Upper lobe of left lung (tissue), 6 donors: ENCODE results near the gene OPCML. TPM values are rescaled to one million over a fixed set of nuclear protein-coding genes. Genes with fewer than 3 reads are reported as not detected.

Experiments used
- ATAC-seq, 2 donors: fragments of 200-7000 bp; cut with Tn5 transposase; one replicate each; pipeline ENCODE4 v1.9.1; 2022; ENCODE audit warnings: mild to moderate bottlenecking in 2 of 2, moderate library complexity in 2 of 2; ENCODE audit not compliant: low FRiP score in 2 of 2
- DNase-seq, 2 donors: peaks; one replicate each; pipeline ENCODE4 v3.0.0-alpha.2; 2019 to 2020
- H3K27ac ChIP-seq, 4 donors: fragments of 200-600 bp; sonication (generic); one replicate each; pipeline ENCODE4 v1.5.1; 2016 to 2019
- H3K27me3 ChIP-seq, 4 donors: fragments of 200-600 bp; sonication (generic); one replicate each; pipeline ENCODE4 v1.5.1; 2017 to 2019
- H3K36me3 ChIP-seq, 4 donors: fragments of 200-600 bp; sonication (generic); one replicate each; pipeline ENCODE4 v1.5.1; 2016 to 2019
- H3K4me1 ChIP-seq, 4 donors: fragments of 200-600 bp; sonication (generic); one replicate each; pipeline ENCODE4 v1.5.1; 2018 to 2019
- H3K4me3 ChIP-seq, 4 donors: fragments of 200-600 bp; sonication (generic); one replicate each; pipeline ENCODE4 v1.5.1; 2017 to 2019; ENCODE audit warnings: mild to moderate bottlenecking in 2 of 4, moderate library complexity in 1 of 4
- H3K9me3 ChIP-seq, 4 donors: fragments of 200-600 bp; sonication (generic); one replicate each; pipeline ENCODE4 v1.5.1; 2018 to 2019
- CTCF ChIP-seq, 6 experiments: fragments of 450-650 bp in 4 of 6; fragments of 200-600 bp in 2 of 6; sonication (generic) in 2 of 6; IDR thresholded peaks; one replicate each; pipeline ENCODE4 v1.5.1; 2016 to 2019; ENCODE audit warnings: antibody characterized with exemption in 6 of 6
- EP300 ChIP-seq, 4 donors: sonication (generic); formaldehyde crosslinking; IDR thresholded peaks; one replicate each; pipeline ENCODE4 v1.5.1; 2017; ENCODE audit warnings: antibody characterized with exemption in 4 of 4, control low read depth in 2 of 4
- POLR2A ChIP-seq, 4 donors: fragments of 450-650 bp; IDR thresholded peaks; one replicate each; pipeline ENCODE4 v1.5.1; 2016 to 2017; ENCODE audit warnings: antibody characterized with exemption in 4 of 4, mild to moderate bottlenecking in 2 of 4
- POLR2AphosphoS5 ChIP-seq, 2 donors: sonication (generic); formaldehyde crosslinking; IDR thresholded peaks; one replicate each; pipeline ENCODE4 v1.5.1; 2017; ENCODE audit warnings: antibody characterized with exemption in 2 of 2
- WGBS, 2 donors: methylation state at CpG; one replicate each; pipeline ENCODE4 v1.1.5; 2017 to 2018; 5-methylcytosine and 5-hydroxymethylcytosine counted together
- total RNA-seq, 6 donors: library from RNA; depleted of rRNA in 4 of 6; stranded (reverse); fragments of >200 nt in 4 of 6; gene quantifications; one replicate each; pipeline versions ENCODE4 v1.1.0 to v1.2.1, GENCODE V29; 2016 to 2021
- donor health status: DM: no; HTN: no; CAD: no; lungs with moderate emphysema.
- donor health status: DM: no; HTN: yes; CAD: no; lungs with severe emphysema.

OPCML gene
- total RNA-seq, 6 donors from 2014 or later = 0.10 TPM; not detected in 5

- no peak for ATAC-seq
Measured at GRCh38 chr11:133381761-133382130, 150.6 kb downstream of the OPCML start.

DNA sequence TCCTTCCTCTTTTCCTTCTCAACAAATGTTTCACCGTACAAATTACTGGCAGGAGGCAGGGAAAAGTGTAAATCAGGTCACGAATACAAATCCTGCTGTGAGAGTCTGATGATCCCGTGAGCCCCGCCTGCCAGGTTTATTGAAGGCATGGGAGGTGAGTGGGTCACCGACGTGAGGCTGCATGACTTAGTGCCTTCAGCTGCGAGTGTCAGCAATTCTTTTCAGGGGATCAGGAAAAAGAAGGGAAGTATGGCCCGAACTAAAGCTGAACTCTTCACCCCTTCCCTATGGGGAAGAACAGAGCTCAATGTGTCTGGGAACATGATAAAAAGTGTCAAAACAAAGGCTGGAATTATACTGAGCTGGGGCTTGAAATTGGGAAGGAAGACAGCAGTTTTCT is 166.2 kb downstream of the OPCML start:
- H3K27me3 ChIP-seq = no peaks in the 10 kb centered on the region
- H3K27ac ChIP-seq = no peak overlapping the region
- TF ChIP-seq POLR2AphosphoS5 (IDR thresholded peaks at IDR 0.05) (no peak), CTCF (IDR thresholded peaks at IDR 0.05) (no peak), EP300 (IDR thresholded peaks at IDR 0.05) (no peak)
- no peaks in the 10 kb centered on the region for H3K4me1 ChIP-seq
- WGBS, 2 donors = 41 to 42% methylated on average over 8 of the region's 8 CpGs
- H3K36me3 ChIP-seq = no peaks in the 10 kb centered on the region
- ATAC-seq (no peak), DNase-seq (no peak)
- no peak overlapping the region for H3K4me3 ChIP-seq
- H3K9me3 ChIP-seq = no peaks in the 10 kb centered on the region

More at GRCh38 chr11:133381761-133382130, 150.6 kb downstream of the OPCML start:
- Histone ChIP-seq H3K36me3 (no peaks in the 10 kb centered on the region), H3K9me3 (no peaks in the 10 kb centered on the region), H3K4me1 (peaks cover 0 to 5% (median 0%) of the 10 kb centered on the region in 4 donors), H3K27me3 (no peaks in the 10 kb centered on the region), H3K27ac (no peak overlapping the region), H3K4me3 (no peak overlapping the region)
- no peak for DNase-seq
- TF ChIP-seq POLR2AphosphoS5 (IDR thresholded peaks at IDR 0.05) (no peak), EP300 (IDR thresholded peaks at IDR 0.05) (no peak), POLR2A (IDR thresholded peaks at IDR 0.05) (no peak), CTCF (IDR thresholded peaks at IDR 0.05) (no peak)
- WGBS, 2 donors = 68 to 82% methylated on average over 3 of the region's 3 CpGs

DNA sequence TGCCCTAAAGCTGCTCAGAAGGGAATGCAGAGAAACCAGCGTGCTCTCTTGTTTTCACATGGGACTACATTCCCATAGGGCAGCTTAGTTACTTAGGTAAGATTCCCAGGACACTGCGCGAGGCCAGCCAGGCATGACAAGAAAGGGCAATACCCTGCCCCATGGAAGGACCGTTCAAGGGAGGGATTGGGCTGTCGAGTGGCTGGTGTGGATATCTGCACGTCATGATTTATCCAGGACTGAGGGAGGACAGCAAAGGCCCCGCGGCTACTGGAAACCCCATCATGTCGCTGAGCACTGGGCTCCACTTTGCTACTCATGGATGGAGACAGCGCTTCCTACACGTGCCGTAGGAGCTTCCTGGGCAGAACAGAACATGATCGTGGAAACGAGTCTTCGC is 169.4 kb downstream of the OPCML start:
- H3K4me1 ChIP-seq = no peaks in the 10 kb centered on the region
- ATAC-seq (no peak), DNase-seq (no peak)
- no peaks in the 10 kb centered on the region for H3K27me3 ChIP-seq
- H3K36me3 ChIP-seq = no peaks in the 10 kb centered on the region
- 89 to 94% methylated on average over 15 of the region's 15 CpGs for WGBS, 2 donors
- H3K4me3 ChIP-seq = no peak overlapping the region
- no peaks in the 10 kb centered on the region for H3K9me3 ChIP-seq
- H3K27ac ChIP-seq = no peak overlapping the region
- TF ChIP-seq CTCF (IDR thresholded peaks at IDR 0.05) (no peak), EP300 (IDR thresholded peaks at IDR 0.05) (no peak), POLR2A (IDR thresholded peaks at IDR 0.05) (no peak), POLR2AphosphoS5 (IDR thresholded peaks at IDR 0.05) (no peak)

GRCh38 chr11:133362156-133362555 is 170.1 kb downstream of the OPCML start:
- Histone ChIP-seq H3K27me3 (no peaks in the 10 kb centered on the region), H3K36me3 (no peaks in the 10 kb centered on the region), H3K9me3 (no peaks in the 10 kb centered on the region), H3K27ac (no peak overlapping the region), H3K4me3 (no peak overlapping the region), H3K4me1 (no peaks in the 10 kb centered on the region)
- ATAC-seq (no peak), DNase-seq (peak in 1 of 2 donors; percentile 59)
- WGBS, 2 donors = 87 to 89% methylated on average over 12 to 15 of the region's 15 CpGs
- TF ChIP-seq POLR2A (IDR thresholded peaks at IDR 0.05) (no peak), CTCF (IDR thresholded peaks at IDR 0.05) (no peak), POLR2AphosphoS5 (IDR thresholded peaks at IDR 0.05) (no peak), EP300 (IDR thresholded peaks at IDR 0.05) (no peak)

- 97 to 100% methylated on average over 2 to 21 of the region's 21 CpGs for WGBS, 2 donors
- H3K4me3 ChIP-seq = no peak overlapping the region
- no peak for DNase-seq
- H3K9me3 ChIP-seq = no peaks in the 10 kb centered on the region
- no peak overlapping the region for H3K27ac ChIP-seq
- TF ChIP-seq CTCF (IDR thresholded peaks at IDR 0.05) (no peak), POLR2A (IDR thresholded peaks at IDR 0.05) (no peak), POLR2AphosphoS5 (IDR thresholded peaks at IDR 0.05) (no peak), EP300 (IDR thresholded peaks at IDR 0.05) (no peak)
- no peaks in the 10 kb centered on the region for H3K36me3 ChIP-seq
- H3K27me3 ChIP-seq = no peaks in the 10 kb centered on the region
- no peak for ATAC-seq
- no peaks in the 10 kb centered on the region for H3K4me1 ChIP-seq
Measured at GRCh38 chr11:133361689-133361994, 170.7 kb downstream of the OPCML start.
